GM21786 (cell line): Measurements from ENCODE around the gene UBC.
A peak's percentile ranks its signal among the peaks of the same experiment; 100 is the strongest.

Experiments
- ATAC-seq: cut with Tn5 transposase; IDR thresholded peaks from one replicate; pipeline ENCODE4 v1.9.1; 2021; ENCODE audit not compliant: unreplicated experiment

The UBC gene

DNA sequence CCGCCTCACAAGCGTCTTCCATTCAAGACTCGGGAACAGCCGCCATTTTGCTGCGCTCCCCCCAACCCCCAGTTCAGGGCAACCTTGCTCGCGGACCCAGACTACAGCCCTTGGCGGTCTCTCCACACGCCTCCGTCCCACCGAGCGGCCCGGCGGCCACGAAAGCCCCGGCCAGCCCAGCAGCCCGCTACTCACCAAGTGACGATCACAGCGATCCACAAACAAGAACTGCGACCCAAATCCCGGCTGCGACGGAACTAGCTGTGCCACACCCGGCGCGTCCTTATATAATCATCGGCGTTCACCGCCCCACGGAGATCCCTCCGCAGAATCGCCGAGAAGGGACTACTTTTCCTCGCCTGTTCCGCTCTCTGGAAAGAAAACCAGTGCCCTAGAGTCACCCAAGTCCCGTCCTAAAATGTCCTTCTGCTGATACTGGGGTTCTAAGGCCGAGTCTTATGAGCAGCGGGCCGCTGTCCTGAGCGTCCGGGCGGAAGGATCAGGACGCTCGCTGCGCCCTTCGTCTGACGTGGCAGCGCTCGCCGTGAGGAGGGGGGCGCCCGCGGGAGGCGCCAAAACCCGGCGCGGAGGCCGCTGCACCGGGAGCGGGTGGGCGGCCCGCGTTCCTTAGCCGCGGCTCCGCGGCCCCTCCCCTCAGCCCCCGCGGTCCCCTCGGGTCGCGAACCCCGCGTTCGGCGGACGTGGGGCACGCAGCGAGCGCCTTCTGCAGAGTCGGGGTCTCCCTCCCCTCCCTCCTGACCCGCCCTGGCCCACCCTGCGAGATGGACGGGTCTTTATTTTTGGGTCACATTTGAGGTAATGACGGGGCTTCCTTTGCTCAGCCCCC lies at the start of gene UBC:
UBC (minus strand) TSS at position 259 of the 847 bp plus-strand sequence. CDS start 879 bp downstream, outside the sequence.
- peak; percentile 16 for ATAC-seq

DNA sequence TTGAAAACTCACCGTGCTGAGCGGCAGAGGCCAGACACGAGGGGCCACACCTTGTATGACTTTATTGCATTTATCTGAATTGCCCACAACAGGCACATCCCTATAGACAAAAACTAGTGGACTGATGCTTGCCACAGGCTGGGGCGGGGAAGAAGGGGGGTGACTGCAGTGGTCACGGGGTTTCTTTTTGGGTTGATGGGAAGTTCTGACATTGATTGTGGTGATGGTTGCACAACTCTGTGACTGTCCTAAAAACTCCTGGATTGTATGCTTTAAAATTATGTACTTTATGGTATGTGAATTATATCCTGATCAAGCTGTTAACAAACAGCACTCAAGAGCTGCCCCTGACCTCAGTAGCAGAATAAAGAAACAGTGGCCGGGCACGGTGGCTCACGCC lies 48.8 kb upstream of the UBC start:
- ATAC-seq = no peak

DNA sequence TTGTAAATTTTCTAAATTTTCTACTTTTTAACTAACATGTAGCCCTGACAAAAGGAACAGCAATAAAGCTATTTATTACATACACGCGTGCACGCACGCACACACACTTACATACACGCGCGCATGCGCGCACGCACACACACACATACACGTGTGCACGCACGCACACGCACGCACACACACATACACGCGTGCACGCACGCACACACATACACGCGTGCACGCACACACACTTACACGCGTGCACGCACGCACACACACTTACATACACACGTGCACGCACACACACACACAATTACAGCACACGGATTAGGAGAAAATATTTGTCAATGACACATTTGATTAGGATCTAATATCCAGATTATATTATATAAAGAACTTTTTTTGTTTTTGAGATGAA lies 46.6 kb upstream of the UBC start:
- no peak for ATAC-seq

DNA sequence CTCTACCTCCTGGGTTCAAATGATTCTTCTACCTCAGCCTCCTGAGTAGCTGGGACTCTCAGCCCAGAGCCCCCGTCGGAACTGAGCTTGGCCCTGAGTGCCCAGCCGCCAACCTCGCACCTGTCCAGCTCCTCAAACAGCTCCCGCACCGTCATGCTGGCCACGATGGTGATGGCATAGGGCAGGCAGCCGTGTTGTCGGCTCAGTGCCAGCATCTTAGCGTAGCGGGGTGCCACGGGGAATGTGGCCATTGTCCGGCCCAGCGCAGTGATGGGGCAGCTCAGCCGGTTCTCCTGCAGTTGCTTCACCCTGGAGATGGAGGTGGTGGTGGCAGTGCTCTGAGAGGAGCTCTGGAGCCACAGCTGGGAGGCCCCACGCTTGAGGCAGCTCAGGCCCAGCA lies 42.1 kb upstream of the UBC start:
- no peak for ATAC-seq

DNA sequence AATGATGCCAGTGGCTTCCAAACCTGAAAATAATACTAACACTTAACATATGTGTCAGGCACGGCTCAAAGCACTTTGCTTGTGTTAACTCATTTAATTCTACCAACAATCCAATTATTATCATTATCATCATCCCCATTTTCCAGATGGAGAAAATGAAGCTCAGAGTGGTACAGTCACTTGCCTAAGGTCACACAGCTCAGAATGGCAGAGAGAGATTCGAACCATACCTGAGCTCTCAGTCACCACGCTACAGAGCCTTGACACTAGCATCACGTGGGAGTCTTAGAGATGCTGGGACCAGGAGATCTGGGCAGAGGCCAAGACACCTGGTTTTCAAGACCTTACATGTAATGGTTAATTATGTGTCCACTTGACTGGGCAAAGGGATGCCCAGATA lies 40.3 kb upstream of the UBC start:
- ATAC-seq = no peak

DNA sequence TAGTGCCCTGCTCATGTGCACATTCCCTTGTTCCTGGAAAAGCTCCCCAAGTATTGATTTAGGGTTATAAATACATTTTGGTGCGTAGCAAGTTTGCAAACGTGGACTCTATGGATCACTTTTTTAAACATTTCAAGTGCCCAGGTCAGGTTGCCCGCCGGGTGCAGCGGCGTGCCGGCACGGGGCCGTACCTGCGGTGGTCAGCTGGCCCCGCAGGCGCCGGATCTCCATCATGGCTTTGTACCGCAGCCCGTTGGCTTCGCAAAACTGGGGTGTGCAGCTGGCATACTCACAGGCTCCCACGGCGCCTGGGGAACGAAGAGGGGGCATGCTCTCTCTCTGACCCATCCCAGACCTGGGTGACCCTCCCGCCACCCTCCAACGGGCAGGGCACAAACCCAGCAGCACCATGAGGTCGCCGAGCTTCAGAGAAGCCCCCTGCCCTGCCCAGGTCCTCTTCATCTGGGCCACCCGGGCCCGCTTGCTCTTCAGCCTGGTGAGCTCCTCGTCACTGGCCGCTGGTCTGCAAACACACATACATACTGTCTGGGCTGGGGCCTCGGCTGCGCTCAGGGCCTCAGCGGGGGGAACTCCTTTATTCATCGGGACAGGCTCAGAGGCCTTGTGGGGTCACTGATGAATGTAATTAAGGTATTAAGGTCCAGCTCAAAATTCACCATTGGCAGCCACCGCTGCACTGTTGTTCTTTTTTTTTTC lies 39.4 kb upstream of the UBC start:
- ATAC-seq = no peak

DNA sequence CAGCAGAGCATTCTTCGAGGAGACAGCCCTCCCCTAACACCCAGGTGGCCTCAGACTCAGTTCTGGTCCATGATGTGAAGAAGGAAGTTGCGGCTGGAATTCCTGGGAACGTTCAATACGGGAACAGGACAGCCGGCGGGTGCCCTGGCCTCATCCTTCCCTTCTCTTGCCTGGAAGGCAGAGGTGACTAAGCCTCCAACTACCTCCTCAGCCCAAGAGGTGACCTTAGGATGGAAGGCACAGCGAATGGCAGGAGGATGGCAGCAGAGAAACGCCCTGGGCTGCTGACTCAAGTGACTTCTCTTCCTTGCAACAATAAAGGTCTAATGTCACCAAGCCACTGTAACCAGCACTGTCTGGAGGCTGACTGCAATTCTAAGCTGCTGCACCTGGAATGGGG lies 38.4 kb upstream of the UBC start:
- no peak for ATAC-seq

DNA sequence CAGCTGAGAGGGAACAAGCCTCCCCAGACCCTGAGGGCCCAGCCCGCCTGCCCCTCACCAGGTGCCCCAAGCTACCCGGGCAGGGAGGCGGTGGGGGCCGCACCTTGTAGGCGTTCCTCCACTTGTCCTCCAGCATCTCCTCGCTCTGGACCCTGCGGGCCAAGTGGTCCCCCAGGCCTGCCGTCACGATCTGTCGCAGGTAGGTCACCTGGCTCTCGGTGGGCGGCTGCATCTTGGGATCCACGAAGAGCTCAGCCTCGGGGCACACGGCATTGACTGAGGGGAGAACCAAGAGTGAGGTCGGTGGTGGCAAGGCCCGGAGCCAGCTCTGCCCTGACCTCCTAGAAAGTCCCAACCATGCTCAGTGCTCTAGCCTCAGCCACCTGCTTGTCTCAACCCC lies 37.8 kb upstream of the UBC start:
- ATAC-seq = no peak

DNA sequence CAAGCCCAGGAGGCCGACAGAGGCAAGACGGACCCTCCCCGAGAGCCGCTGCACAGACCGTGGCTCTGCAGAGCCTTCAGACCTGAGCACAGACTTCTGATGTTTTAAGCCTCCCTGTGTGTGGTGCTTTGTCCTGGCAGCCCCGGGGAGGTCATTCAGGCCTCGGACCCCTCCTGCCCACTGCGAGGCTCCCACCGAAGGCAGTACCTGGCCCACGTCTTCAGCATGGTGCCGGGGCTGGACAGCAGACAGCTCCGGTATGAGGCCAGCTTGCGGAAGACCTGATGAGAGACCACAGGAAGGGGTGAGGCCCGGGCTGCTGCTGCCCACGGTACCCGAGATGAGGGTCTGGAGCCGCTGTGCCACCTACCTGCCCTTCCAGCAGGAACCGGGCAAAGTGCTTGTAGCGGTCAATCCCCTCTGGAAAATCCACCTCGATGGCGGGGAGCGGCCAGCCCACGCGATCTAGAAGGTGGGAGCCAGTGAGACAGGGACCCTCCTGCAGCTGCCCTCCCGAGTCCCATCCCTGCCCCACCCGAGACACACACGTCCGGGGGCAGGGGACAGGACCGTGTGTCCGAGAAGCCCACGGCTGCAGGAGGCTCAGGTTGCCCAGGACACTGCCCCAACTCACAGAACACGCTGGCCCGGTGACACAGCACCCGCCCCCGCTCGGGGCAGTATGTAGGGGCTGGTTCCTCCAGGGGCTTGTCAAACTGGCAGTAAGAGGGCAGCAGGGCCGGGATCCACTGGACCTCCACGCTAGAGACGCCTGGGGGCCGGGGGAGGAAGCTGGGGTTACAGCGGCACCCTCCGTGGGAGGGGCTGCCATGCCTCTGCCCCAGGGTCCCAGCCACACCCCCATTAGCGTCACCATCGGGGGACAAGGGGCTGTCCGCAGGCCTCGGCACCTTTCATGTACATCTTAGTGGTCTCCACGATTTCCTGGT lies 35.6 kb upstream of the UBC start:
- no peak for ATAC-seq

DNA sequence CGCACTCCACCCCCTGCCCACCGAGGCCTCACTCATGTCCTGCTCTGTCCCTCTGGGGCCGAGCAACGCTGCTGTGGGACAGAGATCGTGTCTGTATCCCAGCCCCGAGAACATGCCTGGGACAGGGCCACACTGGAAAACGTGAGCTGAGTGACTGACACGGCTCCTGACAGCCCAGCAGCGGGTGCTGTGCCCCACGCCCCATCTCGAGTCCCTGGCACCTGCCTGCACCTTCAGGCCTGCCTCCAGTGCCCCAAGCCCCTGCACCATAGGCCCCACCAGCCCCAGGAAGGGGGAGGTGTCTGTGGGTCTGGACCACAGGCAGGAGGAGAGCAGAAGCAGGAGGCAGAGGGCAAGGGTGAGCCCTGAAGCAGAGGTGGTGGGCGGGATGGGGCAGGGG lies 34.6 kb upstream of the UBC start:
- no peak for ATAC-seq

DNA sequence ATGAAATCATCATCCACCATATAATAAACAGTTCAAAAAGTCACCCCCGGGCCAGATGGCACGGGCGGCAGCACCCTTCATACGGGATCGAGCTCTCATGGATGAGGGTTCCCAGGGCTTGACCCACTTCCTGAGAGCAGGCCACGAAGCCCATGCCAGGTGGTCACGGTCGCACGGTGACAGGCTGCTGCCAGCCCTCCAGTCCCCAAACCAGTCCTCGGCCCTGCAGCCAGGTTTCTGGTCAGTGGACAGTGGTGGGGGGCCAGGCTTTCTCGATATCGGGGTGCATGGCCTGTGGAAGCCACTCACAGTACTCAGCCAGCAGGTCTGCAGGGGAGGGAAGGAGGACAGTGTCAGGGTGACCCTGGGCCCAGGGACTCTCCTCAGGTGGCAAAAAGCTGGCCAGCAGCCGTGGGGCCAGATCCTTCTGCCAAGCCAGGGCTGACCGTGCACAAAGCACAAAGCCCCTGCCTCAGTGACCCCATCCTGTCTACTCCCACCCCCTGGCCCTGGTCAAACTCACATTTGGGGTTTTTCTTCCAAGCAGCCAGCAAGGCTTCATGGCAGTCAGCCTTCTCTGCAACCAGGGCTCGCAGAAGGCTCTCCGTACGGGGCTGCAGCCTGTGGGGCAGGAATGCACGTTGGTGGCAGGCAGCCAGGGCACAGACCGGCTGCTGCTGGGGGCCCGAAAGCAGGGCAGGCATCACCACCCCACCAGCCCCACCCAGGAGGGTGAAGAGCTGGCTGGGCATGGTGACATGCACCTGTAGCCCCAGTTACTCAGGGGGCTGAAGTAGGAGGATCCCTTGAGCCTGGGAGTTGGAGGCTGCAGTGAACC lies 33.3 kb upstream of the UBC start:
- no peak for ATAC-seq

DNA sequence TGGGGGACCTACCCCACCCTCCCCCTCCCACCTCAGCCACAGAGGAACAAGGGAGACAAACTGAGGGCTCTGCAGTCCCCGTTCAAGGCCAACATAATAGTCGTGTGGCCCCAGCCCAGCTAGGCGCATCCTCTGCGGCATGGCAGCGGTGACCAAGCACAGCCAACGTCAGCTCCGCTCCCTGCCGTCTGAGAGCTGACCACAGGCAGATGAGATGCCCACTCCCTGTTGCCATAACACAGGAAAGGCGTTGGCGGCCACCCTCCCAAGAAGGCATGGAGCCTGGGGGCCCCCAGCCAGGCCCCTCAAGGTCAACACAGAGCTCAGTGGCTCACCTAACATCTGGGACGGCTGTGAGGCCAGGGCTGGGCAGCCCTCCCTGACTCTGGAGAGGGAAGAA lies 32.6 kb upstream of the UBC start:
- ATAC-seq = no peak

DNA sequence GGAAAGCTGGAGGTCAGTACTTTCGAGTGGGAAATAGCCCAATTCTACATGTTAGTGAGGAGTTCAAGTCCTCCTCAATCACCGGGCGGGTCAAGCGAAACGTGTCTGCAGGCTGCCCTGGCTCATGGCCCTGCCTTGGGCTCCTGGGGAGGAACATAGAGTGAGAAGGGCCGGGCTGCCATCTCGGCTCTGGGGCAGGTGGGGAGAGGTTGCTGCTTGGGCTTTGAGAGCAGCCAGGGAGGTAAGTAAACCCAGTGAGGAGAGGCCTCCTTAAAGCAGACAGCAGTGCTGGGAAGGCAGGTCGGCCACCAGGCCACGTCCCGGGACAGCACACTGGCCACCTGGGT lies 32.0 kb upstream of the UBC start:
- no peak for ATAC-seq

DNA sequence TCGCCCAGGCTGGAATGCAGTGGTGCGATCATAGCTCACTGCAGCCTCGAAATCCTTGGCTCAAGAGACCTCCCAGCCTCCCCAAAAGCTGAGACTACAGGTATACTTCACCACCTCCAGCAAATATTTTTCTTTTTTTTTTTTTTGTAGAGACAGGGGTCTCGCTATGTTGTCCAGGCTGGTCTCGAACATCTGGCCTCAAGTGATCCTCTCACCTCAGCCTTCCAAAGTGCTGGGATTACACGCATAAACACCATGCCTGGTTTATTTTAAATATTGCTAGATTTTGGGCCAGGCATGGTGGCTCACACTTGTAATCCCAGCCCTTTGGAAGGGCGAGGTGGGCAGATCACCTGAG lies 26.7 kb upstream of the UBC start:
- ATAC-seq = no peak

DNA sequence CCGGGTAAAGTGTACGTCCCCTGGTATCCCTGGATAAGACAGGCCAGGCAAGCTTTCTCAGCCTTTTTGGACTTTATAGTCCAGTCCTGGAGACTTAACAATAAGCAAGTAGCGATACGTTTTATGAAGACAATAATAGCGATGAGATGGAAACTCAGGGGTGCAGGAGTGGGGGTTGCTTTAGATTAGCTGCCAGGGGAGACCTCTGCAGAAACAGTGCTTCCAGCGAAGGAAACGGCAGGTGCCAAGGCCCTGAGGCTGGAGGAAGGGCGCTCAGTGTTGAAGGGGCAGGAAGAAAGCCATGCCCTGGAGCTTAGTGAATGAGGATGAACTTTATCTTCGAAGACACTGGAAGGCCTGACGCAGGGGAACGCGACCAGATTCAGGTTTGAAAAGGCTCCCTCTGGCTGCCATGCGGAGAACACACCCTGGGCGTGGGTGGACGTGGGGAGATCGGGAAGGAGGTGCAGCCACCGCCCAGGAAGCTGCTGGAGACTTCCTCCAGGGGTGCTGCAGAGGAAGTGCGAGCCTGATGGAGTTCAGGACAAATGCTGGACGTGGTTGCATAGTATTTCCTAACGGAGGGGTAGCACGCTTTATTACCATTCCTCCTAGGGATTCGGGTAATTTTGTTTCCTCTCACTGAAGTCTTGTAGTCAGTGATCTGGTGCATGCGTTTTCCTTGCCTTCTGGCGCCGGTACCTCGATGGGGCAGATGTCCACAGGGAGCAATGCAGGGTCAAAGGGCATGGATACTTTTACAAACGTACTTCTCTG lies 26.1 kb upstream of the UBC start:
- ATAC-seq = peak; percentile 46

DNA sequence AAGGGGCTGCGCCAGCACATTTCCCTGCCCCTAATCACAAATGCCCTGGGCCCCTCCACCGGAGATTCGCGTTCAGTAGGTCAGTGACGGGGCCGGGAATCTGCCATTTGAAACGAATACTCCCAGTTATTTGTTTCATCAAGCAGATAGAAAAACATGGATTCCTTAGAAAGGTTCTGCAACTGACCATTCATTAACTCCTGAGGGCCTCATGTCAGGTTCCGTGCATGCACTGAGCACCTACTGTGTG lies 25.6 kb upstream of the UBC start:
- ATAC-seq = no peak

DNA sequence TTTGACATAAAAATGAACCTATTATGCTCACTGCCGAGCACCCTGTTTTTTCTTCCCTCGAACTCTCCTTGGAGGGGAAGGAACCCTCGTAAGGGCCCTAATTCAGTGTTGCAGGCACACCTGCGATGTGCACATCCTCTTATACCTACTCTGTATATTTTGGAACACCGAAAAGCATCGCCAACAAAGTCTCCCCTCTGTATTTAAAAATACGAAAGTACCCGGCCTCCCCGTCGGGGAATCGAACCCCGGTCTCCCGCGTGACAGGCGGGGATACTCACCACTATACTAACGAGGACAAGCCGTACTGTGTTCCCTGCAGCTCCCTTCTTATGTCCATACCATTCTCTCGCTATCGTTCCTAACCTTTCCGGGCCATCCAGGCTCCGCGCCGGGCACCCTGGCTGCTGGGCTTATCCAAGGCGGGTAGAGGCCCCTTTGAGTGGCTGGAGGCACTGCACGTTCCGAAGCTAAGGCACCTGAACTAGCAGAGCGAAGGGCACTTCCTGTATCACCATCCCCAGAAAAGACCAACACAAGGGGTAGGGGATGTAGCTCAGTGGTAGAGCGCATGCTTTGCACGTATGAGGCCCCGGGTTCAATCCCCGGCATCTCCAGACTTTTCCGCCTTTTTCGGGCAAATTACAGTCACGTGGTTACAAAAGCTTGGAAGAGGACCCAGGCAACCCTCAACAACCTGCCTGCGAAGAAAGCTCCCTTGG lies 25.1 kb upstream of the UBC start:
- peak; percentile 54 for ATAC-seq

DNA sequence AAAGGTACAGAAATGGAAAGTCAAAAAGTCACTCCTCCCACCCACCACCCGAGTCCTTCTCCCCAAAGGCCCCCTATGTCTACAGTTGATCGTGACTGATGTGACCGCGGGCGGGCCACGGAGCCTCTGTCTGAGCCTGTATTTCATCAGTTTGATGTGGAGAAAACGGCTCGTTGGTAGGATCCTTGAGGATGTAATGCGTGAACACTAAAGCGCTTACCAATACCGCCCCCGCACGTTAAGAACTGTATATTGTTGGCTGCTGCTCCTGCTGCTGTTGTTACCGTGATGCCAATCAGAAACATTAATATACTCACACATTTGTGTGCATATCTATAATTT lies 24.6 kb upstream of the UBC start:
- peak; percentile 37 for ATAC-seq

DNA sequence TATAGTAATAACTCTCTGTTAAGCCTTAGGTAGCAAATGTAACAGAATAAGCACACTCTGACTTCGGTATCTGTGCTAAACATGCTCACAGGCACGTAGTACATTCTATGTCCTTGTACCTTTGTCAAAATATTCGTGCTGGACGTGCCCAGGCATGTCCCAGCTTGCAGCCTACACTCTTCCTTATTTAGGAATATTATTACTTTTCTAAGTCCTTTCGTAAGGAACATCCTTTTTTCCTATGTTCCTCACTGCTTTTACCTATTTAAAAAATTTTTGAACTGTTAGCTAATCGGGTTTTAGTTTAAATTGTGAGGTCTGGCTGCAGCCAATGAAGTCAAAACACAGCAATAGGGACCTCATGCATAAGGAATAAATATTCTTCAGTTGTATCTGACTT lies 24.1 kb upstream of the UBC start:
- ATAC-seq = no peak

DNA sequence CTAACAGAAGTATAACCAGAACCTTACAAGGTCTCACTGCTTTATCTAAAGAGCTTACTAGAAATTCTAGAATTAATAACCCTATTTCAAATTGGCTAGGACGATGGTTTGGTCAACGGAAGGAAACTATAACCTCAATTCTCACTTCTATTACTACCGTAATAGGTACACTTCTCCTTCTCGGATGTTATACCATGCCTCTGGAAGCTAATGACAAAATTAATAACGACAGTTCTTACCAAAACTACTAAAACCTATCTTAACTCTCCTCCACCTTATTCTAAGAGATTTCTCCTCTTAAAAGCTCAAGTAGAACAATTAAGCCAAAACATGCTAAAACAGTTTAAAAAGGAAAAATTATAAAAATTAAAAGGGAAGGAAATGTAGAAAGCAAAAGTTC lies 23.7 kb upstream of the UBC start:
- ATAC-seq = peak; percentile 20
